ENCODE results near the gene PLA2G4A. TPM values are rescaled to one million over a fixed set of nuclear protein-coding genes. Genes with fewer than 3 reads are reported as not detected.

PLA2G4A gene
- total RNA-seq, 1 experiment from 2014 or later = 14.7 TPM

GRCh38 chr1:186923486-186923885 is 94.7 kb downstream of the PLA2G4A start:
- Histone ChIP-seq H3K27me3 (no peaks in the 10 kb centered on the region), H3K36me3 (no peaks in the 10 kb centered on the region), H3K4me3 (no peak overlapping the region), H3K9me3 (no peaks in the 10 kb centered on the region)
- no peak for DNase-seq

DNA sequence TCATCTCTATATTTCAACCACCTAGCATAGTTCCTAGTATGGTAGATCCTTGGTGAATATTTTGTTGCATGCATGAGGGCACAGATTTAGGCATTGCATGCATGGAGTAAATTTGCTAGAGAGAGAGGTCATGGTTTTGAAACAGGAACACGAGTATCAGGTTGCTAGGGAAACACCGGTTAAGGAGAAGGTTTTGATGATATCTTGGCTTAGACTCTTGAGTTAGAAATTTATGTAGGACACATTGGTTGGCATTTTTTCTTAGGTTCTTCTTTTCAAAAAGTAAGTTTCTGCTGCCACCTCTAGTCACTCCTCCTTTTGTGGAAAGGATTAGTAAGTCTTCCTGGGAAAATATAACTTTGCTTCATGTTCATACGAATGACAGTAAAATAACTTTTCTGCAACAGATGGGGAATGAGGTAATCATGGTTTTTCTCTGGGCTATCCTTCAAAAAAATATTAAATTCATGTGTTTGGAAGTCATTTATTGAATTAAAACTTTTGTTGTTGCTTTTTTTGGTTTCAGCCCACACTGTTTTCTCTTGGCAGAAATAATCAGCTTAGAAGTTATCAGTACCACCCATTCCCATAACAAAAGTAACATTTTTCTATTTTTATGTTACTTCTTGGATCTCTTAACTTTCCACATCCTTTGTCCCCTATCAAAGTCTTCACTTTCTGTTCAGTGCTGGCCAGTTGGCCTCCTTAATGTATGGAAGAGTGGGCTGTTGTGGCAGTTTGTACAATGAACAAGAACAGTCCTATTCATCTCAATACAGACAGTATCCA is 97.3 kb downstream of the PLA2G4A start:
- DNase-seq = no peak
- Histone ChIP-seq H3K27me3 (no peaks in the 10 kb centered on the region), H3K9me3 (no peaks in the 10 kb centered on the region), H3K4me3 (no peak overlapping the region), H3K36me3 (no peaks in the 10 kb centered on the region)

- Histone ChIP-seq H3K9me3 (no peaks in the 10 kb centered on the region), H3K4me3 (no peak overlapping the region), H3K27me3 (no peaks in the 10 kb centered on the region), H3K36me3 (no peaks in the 10 kb centered on the region)
- DNase-seq = no peak
Measured at GRCh38 chr1:186927884-186928283, 99.1 kb downstream of the PLA2G4A start.

DNA sequence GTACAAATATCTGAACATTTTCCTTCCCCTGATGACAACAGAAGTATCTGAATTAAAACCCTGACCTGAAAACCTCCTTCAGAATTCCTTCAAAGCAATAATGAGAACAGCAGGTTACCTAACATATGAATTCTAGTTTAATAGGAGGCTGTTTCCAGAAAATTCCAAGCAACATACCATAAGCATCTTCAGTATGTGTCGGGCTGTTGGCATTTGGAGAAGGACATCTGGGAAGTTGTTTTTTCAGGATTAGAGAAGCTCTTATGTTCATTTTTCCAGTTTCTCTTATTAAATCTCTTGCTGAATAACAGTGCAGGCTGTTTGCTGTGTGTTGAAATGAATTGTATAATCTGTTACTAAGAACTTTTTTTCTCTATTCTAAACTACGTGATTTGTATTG is 101.5 kb downstream of the PLA2G4A start:
- Histone ChIP-seq H3K36me3 (no peaks in the 10 kb centered on the region), H3K27me3 (no peaks in the 10 kb centered on the region), H3K4me3 (no peak overlapping the region), H3K9me3 (no peaks in the 10 kb centered on the region)
- no peak for DNase-seq

DNA sequence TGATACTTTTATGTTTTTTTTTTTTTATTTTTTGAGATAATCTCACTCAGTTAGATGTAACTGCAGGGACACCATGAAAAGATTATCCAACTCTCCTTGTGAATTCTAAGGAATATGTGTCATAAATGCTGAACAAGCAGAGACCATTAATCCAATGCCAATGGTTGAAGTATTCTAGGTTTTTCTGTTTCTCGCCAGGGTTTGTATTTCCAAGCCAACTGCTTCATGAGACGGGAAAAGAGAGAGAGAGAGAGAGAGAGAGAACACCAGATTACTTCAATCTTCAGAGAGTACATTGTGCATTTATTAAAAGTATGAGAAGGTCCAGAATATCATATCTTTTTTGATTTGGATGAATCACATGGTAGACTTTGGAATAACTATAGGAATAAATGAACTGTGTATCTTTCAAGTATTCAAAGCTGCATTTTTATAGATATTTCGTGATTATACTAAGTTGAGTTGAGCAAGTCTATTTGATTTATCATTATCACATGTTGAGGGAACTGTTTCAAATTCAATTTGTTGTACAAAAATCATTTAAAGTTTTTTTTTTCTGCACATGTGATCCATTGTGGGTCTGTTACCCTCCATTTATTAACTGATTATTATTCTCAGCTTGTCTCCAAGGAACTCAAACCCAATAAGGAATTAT is 108.4 kb downstream of the PLA2G4A start:
- Histone ChIP-seq H3K27me3 (no peaks in the 10 kb centered on the region), H3K4me3 (no peak overlapping the region), H3K36me3 (no peaks in the 10 kb centered on the region), H3K9me3 (no peaks in the 10 kb centered on the region)
- DNase-seq = no peak

GRCh38 chr1:186943891-186944686 is 115.3 kb downstream of the PLA2G4A start:
- no peak for DNase-seq
- no peaks in the 10 kb centered on the region; the same call in 1 of the 2 replicates for H3K36me3 ChIP-seq
- H3K9me3 ChIP-seq = no peaks in the 10 kb centered on the region
- no peak overlapping the region for H3K4me3 ChIP-seq
- H3K27me3 ChIP-seq = no peaks in the 10 kb centered on the region

DNA sequence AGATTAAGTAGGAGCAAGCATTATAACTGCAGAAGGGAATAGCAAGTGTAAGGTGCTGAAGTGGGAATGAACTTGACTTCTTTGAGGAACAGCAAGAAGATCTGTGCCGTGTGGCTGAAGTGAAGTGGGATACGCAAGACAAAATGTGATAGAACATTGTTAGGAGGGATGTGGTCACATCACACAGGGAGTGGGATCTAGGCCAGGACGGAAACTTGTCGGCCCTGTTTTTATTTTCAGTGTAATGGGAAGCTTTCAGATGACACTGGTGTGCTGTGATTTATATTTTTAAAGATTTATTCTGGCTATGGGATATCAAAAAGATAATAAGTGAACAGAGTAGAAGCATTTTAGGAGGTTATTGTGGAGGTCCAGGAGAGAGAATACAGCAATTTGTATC is 116.4 kb downstream of the PLA2G4A start:
- Histone ChIP-seq H3K9me3 (no peaks in the 10 kb centered on the region), H3K36me3 (no peaks in the 10 kb centered on the region; the same call in 1 of the 2 replicates), H3K4me3 (no peak overlapping the region), H3K27me3 (no peaks in the 10 kb centered on the region)
- DNase-seq = no peak

DNA sequence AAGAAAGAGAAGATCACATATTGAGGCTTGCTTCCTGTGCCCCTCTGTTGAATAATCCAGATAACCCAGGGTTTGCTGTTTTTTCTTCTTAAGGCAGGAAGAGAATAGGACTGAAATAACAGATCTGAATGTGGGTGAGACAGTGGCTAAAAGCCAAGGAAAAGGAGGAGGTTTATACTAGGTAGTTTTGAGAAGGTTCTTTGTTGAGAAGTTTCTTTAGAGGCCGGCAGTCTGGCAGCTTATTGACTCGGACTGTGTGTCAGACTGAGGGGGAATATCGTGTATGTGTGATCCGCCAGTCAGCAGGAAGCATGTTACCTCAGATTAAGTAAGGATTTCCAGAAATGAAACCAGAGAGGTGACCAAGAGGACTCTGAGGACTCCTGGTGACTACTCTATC is 119.8 kb downstream of the PLA2G4A start:
- Histone ChIP-seq H3K4me3 (no peak overlapping the region), H3K9me3 (no peaks in the 10 kb centered on the region), H3K27me3 (no peaks in the 10 kb centered on the region), H3K36me3 (no peaks in the 10 kb centered on the region; the same call in 1 of the 2 replicates)
- DNase-seq = no peak

- no peak for DNase-seq
- no peak overlapping the region for H3K4me3 ChIP-seq
- H3K36me3 ChIP-seq = no peaks in the 10 kb centered on the region; the same call in 1 of the 2 replicates
- H3K9me3 ChIP-seq = no peaks in the 10 kb centered on the region
- no peaks in the 10 kb centered on the region for H3K27me3 ChIP-seq
Measured at GRCh38 chr1:186949173-186949572, 120.4 kb downstream of the PLA2G4A start.

DNA sequence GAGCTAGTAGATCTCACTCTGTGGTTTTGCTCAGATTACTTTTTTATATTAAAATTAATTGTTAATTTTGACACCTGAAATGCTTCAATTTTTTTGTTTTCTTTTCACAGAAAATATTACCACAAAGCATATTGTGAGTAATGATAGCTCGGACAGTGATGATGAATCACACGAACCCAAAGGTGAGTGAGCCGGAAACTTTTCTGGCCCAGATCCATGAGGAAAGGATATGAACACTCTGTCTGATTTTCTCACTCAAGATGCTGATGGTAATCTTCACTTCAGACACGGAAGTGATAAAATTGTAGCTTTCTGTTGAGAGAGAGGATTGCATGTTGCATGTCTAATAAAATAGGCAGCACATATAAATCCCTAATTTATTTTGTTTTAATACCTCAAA is 121.8 kb downstream of the PLA2G4A start:
- Histone ChIP-seq H3K9me3 (no peaks in the 10 kb centered on the region), H3K27me3 (no peaks in the 10 kb centered on the region), H3K4me3 (no peak overlapping the region), H3K36me3 (no peaks in the 10 kb centered on the region; the same call in 1 of the 2 replicates)
- peak; percentile 43 for DNase-seq

DNA sequence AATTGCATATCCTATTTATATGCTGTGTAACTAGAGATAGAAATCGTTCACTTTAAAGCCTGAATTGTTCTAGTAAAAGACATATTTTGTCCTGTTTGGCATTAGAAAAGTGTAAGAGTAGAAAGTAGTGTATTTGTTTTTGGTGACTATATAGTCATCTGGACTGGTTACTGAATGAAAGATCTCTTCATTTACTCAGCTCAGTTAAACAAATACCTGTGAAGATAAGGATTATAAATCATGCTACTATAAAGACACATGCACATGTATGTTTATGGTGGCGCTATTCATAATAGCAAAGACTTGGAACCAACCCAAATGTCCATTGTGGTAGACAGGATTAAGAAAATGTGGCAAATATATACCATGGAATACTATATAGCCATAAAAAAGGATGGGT is 125.1 kb downstream of the PLA2G4A start:
- no peaks in the 10 kb centered on the region for H3K27me3 ChIP-seq
- H3K4me3 ChIP-seq = no peak overlapping the region
- no peaks in the 10 kb centered on the region for H3K36me3 ChIP-seq
- no peaks in the 10 kb centered on the region for H3K9me3 ChIP-seq
- DNase-seq = no peak

- DNase-seq = peak; percentile 90
- Histone ChIP-seq H3K4me3 (no peak overlapping the region), H3K36me3 (no peaks in the 10 kb centered on the region), H3K27me3 (no peaks in the 10 kb centered on the region), H3K9me3 (no peaks in the 10 kb centered on the region)
Measured at GRCh38 chr1:186957314-186957713, 128.6 kb downstream of the PLA2G4A start.

- Histone ChIP-seq H3K9me3 (no peaks in the 10 kb centered on the region), H3K27me3 (no peaks in the 10 kb centered on the region), H3K36me3 (no peaks in the 10 kb centered on the region), H3K4me3 (no peak overlapping the region)
- DNase-seq = peak; percentile 45
Measured at GRCh38 chr1:186958520-186958919, 129.8 kb downstream of the PLA2G4A start.

DNA sequence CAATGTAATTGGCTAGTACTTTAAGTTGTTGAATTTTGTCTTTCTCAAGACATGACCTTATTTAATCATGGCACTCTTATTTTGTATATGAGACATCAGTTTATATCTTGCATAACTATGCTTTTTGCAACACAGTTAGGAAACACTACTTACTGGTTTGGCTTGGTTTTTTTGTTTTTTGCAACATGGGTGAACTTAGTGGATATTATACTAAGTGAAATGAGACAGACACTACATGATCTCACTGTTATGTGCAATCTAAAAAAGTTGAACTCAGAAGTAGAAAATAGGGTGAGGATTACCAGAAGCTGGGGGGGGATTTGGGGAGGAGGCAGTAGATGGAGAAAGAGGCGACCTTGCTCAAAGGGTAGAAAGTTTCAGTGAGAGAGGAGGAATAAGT is 132.1 kb downstream of the PLA2G4A start:
- H3K27me3 ChIP-seq = no peaks in the 10 kb centered on the region
- DNase-seq = no peak
- no peaks in the 10 kb centered on the region for H3K36me3 ChIP-seq
- no peaks in the 10 kb centered on the region for H3K9me3 ChIP-seq
- H3K4me3 ChIP-seq = no peak overlapping the region

DNA sequence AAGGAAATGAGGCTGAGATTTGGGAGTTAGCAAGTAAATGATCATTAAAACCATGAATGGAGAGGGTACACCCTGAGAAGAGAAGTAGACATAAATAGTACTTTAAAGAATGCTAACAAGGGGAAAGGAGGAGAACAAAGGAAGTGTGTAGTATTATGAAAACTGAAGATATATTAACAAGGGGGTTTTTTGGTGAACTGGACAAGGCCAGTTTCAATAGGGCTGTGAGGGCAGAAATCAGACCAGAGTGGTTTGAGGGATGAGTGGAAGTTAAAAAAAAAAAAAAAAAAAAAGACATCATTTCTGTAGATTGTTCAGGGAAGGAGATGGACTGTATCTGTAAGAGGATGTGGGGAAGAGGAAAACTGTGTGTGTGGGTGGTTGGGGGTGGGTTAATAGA is 137.1 kb downstream of the PLA2G4A start:
- H3K4me3 ChIP-seq = no peak overlapping the region
- no peaks in the 10 kb centered on the region for H3K27me3 ChIP-seq
- H3K36me3 ChIP-seq = no peaks in the 10 kb centered on the region; the same call in 1 of the 2 replicates
- H3K9me3 ChIP-seq = peaks cover 2% of the 10 kb centered on the region; the same call in 1 of the 2 replicates
- no peak for DNase-seq

GRCh38 chr1:186966456-186966855 is 137.7 kb downstream of the PLA2G4A start:
- DNase-seq = no peak
- H3K36me3 ChIP-seq = no peaks in the 10 kb centered on the region; the same call in 1 of the 2 replicates
- H3K9me3 ChIP-seq = peaks cover 4% of the 10 kb centered on the region; the same call in 1 of the 2 replicates
- H3K27me3 ChIP-seq = no peaks in the 10 kb centered on the region
- no peak overlapping the region for H3K4me3 ChIP-seq

All from MG63 (cell line).